Measurements from ENCODE around the gene RHBDF2.

DNA sequence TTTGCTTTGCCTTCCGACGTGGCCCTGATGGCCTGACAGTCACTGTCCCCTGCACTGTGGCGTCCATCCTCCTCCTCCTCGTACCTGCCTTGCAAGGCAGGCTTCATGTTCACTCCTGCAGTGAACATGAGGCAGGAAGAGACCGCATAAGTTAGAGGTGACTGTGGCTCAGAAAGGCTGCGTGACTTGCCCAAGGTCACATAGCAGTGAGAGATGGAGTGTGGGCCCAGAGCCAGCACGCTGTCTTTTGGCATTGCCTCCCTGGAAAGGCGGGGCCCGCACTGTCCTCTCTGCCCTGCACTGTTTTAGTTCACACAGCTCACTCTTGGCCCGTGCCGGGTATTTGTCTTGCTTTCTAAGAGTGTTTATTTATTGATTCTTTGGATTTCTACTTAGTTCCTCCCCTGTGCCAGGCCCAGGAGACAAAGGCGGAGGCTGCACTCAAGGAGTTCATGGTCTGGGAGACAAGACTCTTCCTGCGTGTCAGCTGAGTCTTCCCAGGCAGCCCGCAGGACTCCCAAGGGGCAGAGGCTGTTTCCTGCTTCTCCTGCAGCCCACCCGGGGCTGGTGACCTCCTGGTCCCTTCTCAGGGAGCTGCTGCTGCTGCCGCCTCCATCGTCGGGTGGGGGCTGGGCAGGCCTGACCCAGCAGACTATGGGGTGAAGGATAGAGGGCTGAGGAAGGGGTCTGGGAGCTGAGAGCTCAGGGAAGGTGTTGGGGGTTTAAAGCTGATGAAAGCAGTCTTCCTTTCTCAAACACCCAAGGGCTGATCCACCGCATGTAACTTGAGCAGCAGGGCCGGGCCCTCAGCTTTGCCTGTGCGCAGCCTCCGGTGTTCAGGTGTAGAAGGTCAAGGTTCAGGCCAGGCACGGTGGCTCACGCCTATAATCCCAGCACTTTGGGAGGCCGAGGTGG lies 23.6 kb upstream of the RHBDF2 start:
- TF ChIP-seq CTCF (conservative IDR thresholded peaks at IDR 0.05; ENCODE audit: low read length) (no peak), EZH2phosphoT487 (IDR thresholded peaks at IDR 0.05; ENCODE audit: borderline replicate concordance, low read depth, low read length) (no peak)
